ENCODE data around the gene ATRIP.

- TF ChIP-seq EZH2 (IDR thresholded peaks at IDR 0.05; ENCODE audit: insufficient read depth, poor library complexity, severe bottlenecking) (no peak), EZH2phosphoT487 (IDR thresholded peaks at IDR 0.05; ENCODE audit: insufficient read depth, low read depth) (no peak)
Observed at GRCh38 chr3:48412375-48413001, 34.0 kb upstream of the ATRIP start.
